Sigmoid colon (tissue), 4 donors: ENCODE data around the gene TXN2.

Experiments
- EP300 ChIP-seq, 4 donors: sonication (generic); formaldehyde crosslinking; IDR thresholded peaks; one replicate each; pipeline ENCODE4 v1.6.1; 2017; ENCODE audit warnings: antibody characterized with exemption in 4 of 4
- POLR2A ChIP-seq, 2 donors: fragments of 450-650 bp; IDR thresholded peaks; one replicate each; pipeline ENCODE4 v1.6.1; 2016; ENCODE audit warnings: antibody characterized with exemption in 2 of 2, mild to moderate bottlenecking in 2 of 2, moderate library complexity in 2 of 2
- POLR2AphosphoS5 ChIP-seq, 4 donors: sonication (generic); formaldehyde crosslinking; IDR thresholded peaks; one replicate each; pipeline ENCODE4 v1.6.1; 2017; ENCODE audit warnings: antibody characterized with exemption in 4 of 4
- TF ChIP-seq, protein P1 (sequence below), 4 experiments: fragments of 450-650 bp in 3 of 4; fragments of 200-600 bp in 1 of 4; IDR thresholded peaks; one replicate each; pipeline ENCODE4 v1.5.1; 2016 to 2019; ENCODE audit warnings: antibody characterized with exemption in 4 of 4, mild to moderate bottlenecking in 3 of 4, moderate library complexity in 2 of 4

DNA sequence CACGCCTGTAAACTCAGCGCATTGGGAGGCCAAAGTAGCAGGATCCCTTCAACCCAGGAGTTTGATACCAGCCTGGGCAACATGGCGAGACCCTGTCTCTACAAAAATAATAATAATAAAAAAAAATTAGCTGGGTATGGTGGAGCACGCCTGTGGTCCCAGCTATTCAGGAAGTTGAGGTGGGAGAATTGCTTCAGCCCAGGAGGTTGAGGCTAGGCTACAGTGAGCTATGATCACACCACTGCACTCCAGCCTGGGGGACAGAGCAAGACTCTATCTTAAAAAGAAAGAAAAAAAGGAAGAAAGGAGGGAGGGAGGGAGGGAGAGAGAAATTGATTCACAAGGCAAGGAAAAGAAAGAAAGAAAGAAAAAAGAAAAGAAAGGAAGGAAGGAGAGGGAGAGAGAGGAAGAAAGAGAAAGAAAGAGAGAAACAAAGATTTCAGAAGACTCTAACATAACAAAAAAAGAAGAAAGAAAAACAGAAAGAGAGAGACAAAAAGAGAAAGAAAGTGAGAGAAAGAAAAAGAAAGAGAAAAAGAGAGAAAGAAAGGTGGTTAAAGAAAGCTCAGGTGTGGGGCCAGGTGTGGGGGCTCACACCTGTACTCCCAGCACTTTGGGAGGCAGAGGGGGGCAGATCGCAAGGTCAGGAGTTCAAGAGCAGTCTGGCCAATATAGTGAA is 56.4 kb downstream of the TXN2 start:
- TF ChIP-seq, protein P1, sequence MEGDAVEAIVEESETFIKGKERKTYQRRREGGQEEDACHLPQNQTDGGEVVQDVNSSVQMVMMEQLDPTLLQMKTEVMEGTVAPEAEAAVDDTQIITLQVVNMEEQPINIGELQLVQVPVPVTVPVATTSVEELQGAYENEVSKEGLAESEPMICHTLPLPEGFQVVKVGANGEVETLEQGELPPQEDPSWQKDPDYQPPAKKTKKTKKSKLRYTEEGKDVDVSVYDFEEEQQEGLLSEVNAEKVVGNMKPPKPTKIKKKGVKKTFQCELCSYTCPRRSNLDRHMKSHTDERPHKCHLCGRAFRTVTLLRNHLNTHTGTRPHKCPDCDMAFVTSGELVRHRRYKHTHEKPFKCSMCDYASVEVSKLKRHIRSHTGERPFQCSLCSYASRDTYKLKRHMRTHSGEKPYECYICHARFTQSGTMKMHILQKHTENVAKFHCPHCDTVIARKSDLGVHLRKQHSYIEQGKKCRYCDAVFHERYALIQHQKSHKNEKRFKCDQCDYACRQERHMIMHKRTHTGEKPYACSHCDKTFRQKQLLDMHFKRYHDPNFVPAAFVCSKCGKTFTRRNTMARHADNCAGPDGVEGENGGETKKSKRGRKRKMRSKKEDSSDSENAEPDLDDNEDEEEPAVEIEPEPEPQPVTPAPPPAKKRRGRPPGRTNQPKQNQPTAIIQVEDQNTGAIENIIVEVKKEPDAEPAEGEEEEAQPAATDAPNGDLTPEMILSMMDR (IDR thresholded peaks at IDR 0.05): no peak
- no peak for TF ChIP-seq POLR2A (IDR thresholded peaks at IDR 0.05)
- no peak for TF ChIP-seq EP300 (IDR thresholded peaks at IDR 0.05)
- TF ChIP-seq POLR2AphosphoS5 (IDR thresholded peaks at IDR 0.05): no peak
